VCaP (cell line): Measurements from ENCODE around the gene BOLA3.

Experiments used
- H3K27ac ChIP-seq: fragments of 450-650 bp; 2 replicates; pipeline ENCODE4 v1.5.1; 2017
- TF ChIP-seq, protein P1 (sequence below): fragments of 450-650 bp; conservative IDR thresholded peaks from 2 replicates; pipeline ENCODE4 v1.5.1; 2017; ENCODE audit warnings: mild to moderate bottlenecking, moderate library complexity

Gene BOLA3

DNA sequence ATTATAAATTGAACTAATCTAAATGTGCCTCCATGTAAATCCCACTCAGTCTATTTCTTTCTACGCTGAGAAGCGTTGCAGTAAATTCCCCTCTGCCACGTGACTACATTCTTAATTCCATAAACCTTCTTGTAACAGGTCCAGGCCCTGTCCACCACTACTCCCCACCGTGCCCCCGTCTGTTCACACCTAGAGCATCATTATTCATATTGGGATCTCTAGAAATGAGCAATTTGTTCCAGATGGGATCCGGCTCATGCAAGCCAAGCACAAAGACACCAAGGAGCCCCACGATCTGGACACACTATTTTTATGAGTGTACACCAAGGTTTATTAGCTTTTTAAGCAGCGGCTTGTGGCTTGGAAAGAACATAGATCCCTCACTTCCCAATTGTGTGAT, 38.2 kb downstream of the BOLA3 start:
- no peak overlapping the region for H3K27ac ChIP-seq
- TF ChIP-seq, protein P1, sequence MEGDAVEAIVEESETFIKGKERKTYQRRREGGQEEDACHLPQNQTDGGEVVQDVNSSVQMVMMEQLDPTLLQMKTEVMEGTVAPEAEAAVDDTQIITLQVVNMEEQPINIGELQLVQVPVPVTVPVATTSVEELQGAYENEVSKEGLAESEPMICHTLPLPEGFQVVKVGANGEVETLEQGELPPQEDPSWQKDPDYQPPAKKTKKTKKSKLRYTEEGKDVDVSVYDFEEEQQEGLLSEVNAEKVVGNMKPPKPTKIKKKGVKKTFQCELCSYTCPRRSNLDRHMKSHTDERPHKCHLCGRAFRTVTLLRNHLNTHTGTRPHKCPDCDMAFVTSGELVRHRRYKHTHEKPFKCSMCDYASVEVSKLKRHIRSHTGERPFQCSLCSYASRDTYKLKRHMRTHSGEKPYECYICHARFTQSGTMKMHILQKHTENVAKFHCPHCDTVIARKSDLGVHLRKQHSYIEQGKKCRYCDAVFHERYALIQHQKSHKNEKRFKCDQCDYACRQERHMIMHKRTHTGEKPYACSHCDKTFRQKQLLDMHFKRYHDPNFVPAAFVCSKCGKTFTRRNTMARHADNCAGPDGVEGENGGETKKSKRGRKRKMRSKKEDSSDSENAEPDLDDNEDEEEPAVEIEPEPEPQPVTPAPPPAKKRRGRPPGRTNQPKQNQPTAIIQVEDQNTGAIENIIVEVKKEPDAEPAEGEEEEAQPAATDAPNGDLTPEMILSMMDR = no peak

- H3K27ac ChIP-seq = no peak overlapping the region
These were observed 40.6 kb downstream of the BOLA3 start for GRCh38 chr2:74107071-74107470.

GRCh38 chr2:74105413-74105812, 42.3 kb downstream of the BOLA3 start:
- no peak overlapping the region for H3K27ac ChIP-seq
- TF ChIP-seq, protein P1 = no peak

More at GRCh38 chr2:74107071-74107470, 40.6 kb downstream of the BOLA3 start:
- TF ChIP-seq, protein P1 = no peak

DNA sequence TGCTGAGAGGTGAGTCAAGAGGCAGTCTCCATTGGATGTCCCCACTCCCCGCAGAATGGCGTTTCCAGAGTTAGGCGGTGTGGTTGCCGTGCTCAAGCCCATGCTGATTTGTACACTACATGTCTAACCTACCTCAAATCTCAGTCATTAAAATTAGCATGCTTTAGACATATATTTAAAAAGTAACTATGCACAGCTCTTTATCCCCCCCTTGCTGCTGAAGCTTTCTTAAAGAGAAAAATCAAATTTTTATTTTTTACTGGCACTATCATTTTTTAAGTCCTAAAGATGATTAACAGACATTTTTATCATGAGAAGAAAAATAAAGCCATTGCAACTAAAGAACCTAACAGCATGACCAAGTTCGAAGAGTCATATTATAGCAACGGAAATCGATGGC, 42.9 kb downstream of the BOLA3 start:
- TF ChIP-seq, protein P1 = no peak
- H3K27ac ChIP-seq = no peak overlapping the region

DNA sequence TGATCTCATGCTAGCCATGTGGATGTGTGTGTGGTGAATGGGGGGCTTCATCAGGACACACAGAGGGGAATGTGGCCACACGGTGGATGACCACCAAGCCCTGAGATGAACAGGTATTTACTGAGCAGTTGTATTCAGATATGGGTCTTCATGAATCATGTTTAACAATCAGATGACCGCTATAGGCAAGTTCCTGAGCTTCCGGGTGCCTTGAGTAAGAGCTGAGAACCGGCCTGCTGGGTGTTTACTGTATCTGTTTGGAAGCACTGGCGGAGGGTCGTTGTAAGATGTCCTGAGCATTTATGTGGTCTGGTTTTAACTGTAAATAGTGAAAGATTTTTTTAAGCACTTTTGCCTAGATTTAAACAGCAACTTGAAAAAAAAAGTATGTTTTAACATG, 43.9 kb downstream of the BOLA3 start:
- TF ChIP-seq, protein P1 = no peak
- H3K27ac ChIP-seq = no peak overlapping the region

GRCh38 chr2:74102516-74102915, 45.2 kb downstream of the BOLA3 start:
- no peak overlapping the region for H3K27ac ChIP-seq
- TF ChIP-seq, protein P1 = no peak

GRCh38 chr2:74101574-74102300, 46.0 kb downstream of the BOLA3 start:
- H3K27ac ChIP-seq = no peak overlapping the region
- TF ChIP-seq, protein P1 = no peak
